SK-N-SH treated with all-trans-retinoic acid at 6 μM for 48 hours (cell line): Measurements from ENCODE around the gene PTPRN2.

Experiments
- ARNTL ChIP-seq: fragments of 450-650 bp; formaldehyde crosslinking; IDR thresholded peaks from 2 replicates; pipeline ENCODE4 v1.5.0; 2020; ENCODE audit warnings: low read depth, mild to moderate bottlenecking, moderate library complexity, borderline replicate concordance
- BACH2 ChIP-seq: fragments of 250-450 bp; sonication (Bioruptor Pico); IDR thresholded peaks from 2 replicates; pipeline ENCODE4 v1.9.0; 2021; ENCODE audit warnings: mild to moderate bottlenecking, borderline replicate concordance
- CREB5 ChIP-seq: fragments of 250-450 bp; sonication (Bioruptor Pico); IDR thresholded peaks from 2 replicates; pipeline ENCODE4 v1.5.1; 2020; ENCODE audit warnings: low read depth, mild to moderate bottlenecking, moderate library complexity
- CSDC2 ChIP-seq: fragments of 250-450 bp; sonication (Bioruptor Pico); IDR thresholded peaks from 2 replicates; pipeline ENCODE4 v1.5.0; 2020; ENCODE audit warnings: mild to moderate bottlenecking, moderate library complexity
- ISL1 ChIP-seq: fragments of 250-450 bp; sonication (Bioruptor Pico); IDR thresholded peaks from 2 replicates; pipeline ENCODE4 v2.1.2; 2022; ENCODE audit warnings: mild to moderate bottlenecking, moderate library complexity
- PATZ1 ChIP-seq: fragments of 250-450 bp; sonication (Bioruptor Pico); IDR thresholded peaks from 2 replicates; pipeline ENCODE4 v1.8.0; 2020; ENCODE audit warnings: mild to moderate bottlenecking, moderate library complexity, borderline replicate concordance
- SNAI2 ChIP-seq: fragments of 250-450 bp; sonication (Bioruptor Pico); IDR thresholded peaks from 2 replicates; pipeline ENCODE4 v1.5.0; 2020; ENCODE audit warnings: mild to moderate bottlenecking, moderate library complexity
- TCF4 ChIP-seq: fragments of 250-450 bp; sonication (Bioruptor Pico); IDR thresholded peaks from 2 replicates; pipeline ENCODE4 v1.8.0; 2021; ENCODE audit warnings: mild to moderate bottlenecking, moderate library complexity, borderline replicate concordance
- TOX ChIP-seq: fragments of 250-450 bp; sonication (Bioruptor Pico); IDR thresholded peaks from 2 replicates; pipeline ENCODE4 v1.8.0; 2021; ENCODE audit warnings: mild to moderate bottlenecking, moderate library complexity, borderline replicate concordance
- ZNF70 ChIP-seq: fragments of 450-650 bp; formaldehyde crosslinking; IDR thresholded peaks from 2 replicates; pipeline ENCODE4 v1.5.0; 2020; ENCODE audit warnings: mild to moderate bottlenecking, moderate library complexity
- ZNF8 ChIP-seq: fragments of 450-650 bp; formaldehyde crosslinking; IDR thresholded peaks from 2 replicates; pipeline ENCODE4 v1.5.0; 2020; ENCODE audit warnings: mild to moderate bottlenecking, moderate library complexity

GRCh38 chr7:158271646-158272045 is 316.0 kb downstream of the PTPRN2 start:
- TF ChIP-seq ARNTL (CRISPR knock-in tag) (no peak), CSDC2 (CRISPR knock-in tag) (no peak), ZNF70 (CRISPR knock-in tag) (no peak), ZNF8 (CRISPR knock-in tag) (no peak), TCF4 (no peak), TOX (CRISPR knock-in tag) (no peak), BACH2 (CRISPR knock-in tag) (no peak), CREB5 (CRISPR knock-in tag) (no peak), SNAI2 (CRISPR knock-in tag) (no peak), ISL1 (CRISPR knock-in tag) (no peak), PATZ1 (CRISPR knock-in tag) (no peak)
